Adrenal gland (tissue), 5 donors: Measurements from ENCODE around the gene ALDH3B2.

Source experiments
- CTCF ChIP-seq, 6 experiments: fragments of 450-650 bp in 4 of 6; fragments of 200-600 bp in 2 of 6; sonication (generic) in 1 of 6; IDR thresholded peaks; 1 replicate in 5 of 6; 2 replicates in 1 of 6; pipeline versions ENCODE4 v1.5.1 to v1.8.0; 2016 to 2021; ENCODE audit warnings: antibody characterized with exemption in 6 of 6, mild to moderate bottlenecking in 2 of 6, moderate library complexity in 1 of 6
- POLR2A ChIP-seq, 2 donors: fragments of 450-650 bp; IDR thresholded peaks; one replicate each; pipeline ENCODE4 v1.6.1; 2017; ENCODE audit warnings: antibody characterized with exemption in 2 of 2, mild to moderate bottlenecking in 2 of 2, moderate library complexity in 1 of 2
- donor health status: DM: no; HTN: no; CAD: no.

- TF ChIP-seq POLR2A (IDR thresholded peaks at IDR 0.05) (no peak), CTCF (IDR thresholded peaks at IDR 0.05) (no peak)
Observed at GRCh38 chr11:67634366-67635230, 39.8 kb downstream of the ALDH3B2 start.
